K562 (cell line): Measurements from ENCODE around the gene XPC. TPM values are rescaled to one million over a fixed set of nuclear protein-coding genes. Genes with fewer than 3 reads are reported as not detected.

ENCODE experiments used
- BACH1 ChIP-seq: fragments of 200-800 bp; sonication (Bioruptor generic); IDR thresholded peaks from 2 replicates; pipeline ENCODE4 v1.6.1; 2016; ENCODE audit warnings: missing genetic modification characterization, missing compliant biosample characterization
- BRD4 ChIP-seq: fragments of 200-600 bp; sonication (generic); IDR thresholded peaks from 2 replicates; pipeline ENCODE4 v1.6.1; 2017; ENCODE audit warnings: inconsistent platforms
- CSDE1 ChIP-seq, 2 experiments: fragments of 450-650 bp; IDR thresholded peaks; 2 replicates each; pipeline ENCODE4 v1.6.1; 2016; ENCODE audit warnings: mild to moderate bottlenecking in 1 of 2
- E2F6 ChIP-seq, 2 experiments: IDR thresholded peaks; 2 replicates each; pipeline ENCODE4 v1.6.1; 2011; ENCODE audit warnings: borderline replicate concordance in 1 of 2, control low read depth in 1 of 2, low read depth in 1 of 2, low read length in 1 of 2, mild to moderate bottlenecking in 1 of 2, mixed read lengths in 1 of 2, moderate library complexity in 1 of 2; ENCODE audit not compliant: insufficient read depth in 1 of 2, insufficient read length in 1 of 2, poor library complexity in 1 of 2, severe bottlenecking in 1 of 2; ENCODE audit errors: extremely low read depth in 1 of 2
- ESRRB ChIP-seq: fragments of 250-450 bp; sonication (Bioruptor Pico); IDR thresholded peaks from 2 replicates; pipeline ENCODE4 v1.5.0; 2020; ENCODE audit warnings: mild to moderate bottlenecking, moderate library complexity, borderline replicate concordance
- FIP1L1 ChIP-seq: fragments of 200-400 bp; formaldehyde crosslinking; IDR thresholded peaks from 2 replicates; pipeline ENCODE4 v1.6.1; 2018; ENCODE audit warnings: mild to moderate bottlenecking, low read depth, low read length; ENCODE audit not compliant: poor library complexity, severe bottlenecking
- FOSL1 ChIP-seq: fragments of 200-800 bp; sonication (Bioruptor generic); conservative IDR thresholded peaks from 2 replicates; pipeline ENCODE4 v1.6.1; 2016; ENCODE audit warnings: missing genetic modification characterization, missing compliant biosample characterization
- HDAC1 ChIP-seq, 2 experiments: fragments of 450-650 bp; IDR thresholded peaks; 2 replicates each; pipeline ENCODE4 v1.6.1; 2016 to 2017; ENCODE audit warnings: inconsistent platforms in 1 of 2, mild to moderate bottlenecking in 1 of 2, moderate library complexity in 1 of 2
- HMGN3 ChIP-seq: IDR thresholded peaks from 2 replicates; pipeline ENCODE4 v1.6.1; 2011; ENCODE audit warnings: borderline replicate concordance, low read depth, mild to moderate bottlenecking, mixed read lengths, low read length; ENCODE audit not compliant: insufficient read length; ENCODE audit errors: extremely low read depth
- JUN ChIP-seq, 2 experiments: sonication (generic) in 1 of 2; formaldehyde crosslinking in 1 of 2; IDR thresholded peaks; 2 replicates each; pipeline versions ENCODE4 v1.6.1 to v1.8.0; 2012 to 2022; ENCODE audit warnings: borderline replicate concordance in 2 of 2, mild to moderate bottlenecking in 2 of 2, improper control_type of control experiment in 1 of 2, low read depth in 1 of 2, low read length in 1 of 2, missing genetic modification reagents in 1 of 2
- KDM5B ChIP-seq: fragments of 200-600 bp; sonication (generic); IDR thresholded peaks from 2 replicates; pipeline ENCODE4 v1.6.1; 2012; ENCODE audit warnings: low read depth, mild to moderate bottlenecking, moderate library complexity, low read length, control low read depth, inconsistent platforms; ENCODE audit not compliant: insufficient replicate concordance
- MBD2 ChIP-seq: sonication (generic); IDR thresholded peaks from 2 replicates; pipeline ENCODE4 v1.6.1; 2016; ENCODE audit warnings: low read depth, borderline replicate concordance
- PTBP1 ChIP-seq: fragments of 200-400 bp; formaldehyde crosslinking; IDR thresholded peaks from 2 replicates; pipeline ENCODE4 v1.6.1; 2017; ENCODE audit warnings: low read depth, low read length
- RFX1 ChIP-seq: fragments of 450-650 bp; IDR thresholded peaks from 2 replicates; pipeline ENCODE4 v1.6.1; 2016; ENCODE audit warnings: mild to moderate bottlenecking, moderate library complexity
- SMARCA4 ChIP-seq: fragments of 450-650 bp; IDR thresholded peaks from 2 replicates; pipeline ENCODE4 v1.6.1; 2016
- TCFL5 ChIP-seq: fragments of 250-450 bp; sonication (Bioruptor Pico); conservative IDR thresholded peaks from 2 replicates; pipeline ENCODE4 v1.6.1; 2021; ENCODE audit warnings: mild to moderate bottlenecking, moderate library complexity, matching md5 sums
- TEAD1 ChIP-seq, 2 experiments: fragments of 450-650 bp in 1 of 2; sonication (generic) in 1 of 2; formaldehyde crosslinking; IDR thresholded peaks; 2 replicates each; pipeline versions ENCODE4 v1.4.0 to v1.8.0; 2020 to 2022; ENCODE audit warnings: mild to moderate bottlenecking in 2 of 2, missing genetic modification reagents in 1 of 2
- VEZF1 ChIP-seq: fragments of 200-800 bp; sonication (Bioruptor generic); IDR thresholded peaks from 2 replicates; pipeline ENCODE4 v1.6.1; 2017; ENCODE audit warnings: missing genetic modification characterization, missing compliant biosample characterization
- ZBED1 ChIP-seq: IDR thresholded peaks from 2 replicates; pipeline ENCODE4 v1.6.1; 2014
- ZFP30 ChIP-seq: fragments of 250-450 bp; sonication (Bioruptor Pico); IDR thresholded peaks from 2 replicates; pipeline ENCODE4 v1.8.0; 2022; ENCODE audit warnings: moderate library complexity, mild to moderate bottlenecking, inconsistent platforms, borderline replicate concordance
- ZNF511 ChIP-seq: sonication (generic); formaldehyde crosslinking; IDR thresholded peaks from 2 replicates; pipeline ENCODE4 v1.8.0; 2022; ENCODE audit warnings: mild to moderate bottlenecking, missing genetic modification reagents
- ZNF639 ChIP-seq, 2 experiments: fragments of 200-800 bp in 1 of 2; sonication (Bioruptor generic) in 1 of 2; sonication (generic) in 1 of 2; formaldehyde crosslinking in 1 of 2; IDR thresholded peaks in 1 of 2; conservative IDR thresholded peaks in 1 of 2; 2 replicates each; pipeline versions ENCODE4 v1.5.0 to v1.6.1; 2016 to 2020; ENCODE audit warnings: missing compliant biosample characterization in 1 of 2, missing genetic modification characterization in 1 of 2, missing genetic modification reagents in 1 of 2
- polyA plus RNA-seq, 8 experiments: library from polyadenylated mRNA; depleted of rRNA in 4 of 8; stranded (reverse) in 5 of 8; unstranded in 3 of 8; fragments of >200 nt; fragmentation: Nextera tagmentation in 2 of 8; fragmentation: Illumina TruSeq in 1 of 8; extraction: Ambion mirVana in 2 of 8; extraction: Trizol in 1 of 8; gene quantifications; 2 replicates each; pipeline versions ENCODE4 v1.2.1 to v1.2.3, GENCODE V29; 2011 to 2014; ENCODE audit warnings: inconsistent platforms in 1 of 8, missing spikeins in 1 of 8
- total RNA-seq, 7 experiments: library from RNA; depleted of rRNA in 6 of 7; stranded (reverse); fragments of >200 nt in 6 of 7; fragmentation: Illumina TruSeq in 2 of 7; extraction: Trizol in 2 of 7; gene quantifications; 2 replicates each; pipeline versions ENCODE4 v1.2.1 to v1.2.3, GENCODE V29; 2011 to 2021; ENCODE audit warnings: low replicate concordance in 1 of 7

The XPC gene
- total and polyA plus RNA-seq, 9 of the 15 experiments (the other 6 are each of a cell fraction or from before 2014, with no cell fraction given), result 3.8 to 54.7 (median 41.3) TPM

GRCh38 chr3:14144423-14145075, 33.9 kb downstream of the XPC start (continued):
- TF ChIP-seq TEAD1 (CRISPR knock-in tag; IDR thresholded peaks at IDR 0.05) (peak in 1 of 2 experiments; percentile 48; a peak in 1 of 4 replicates), ZBED1 (no peak), BRD4 (no peak), FOSL1 (tag) (peak; percentile 100), FIP1L1 (no peak), TCFL5 (CRISPR knock-in tag) (no peak), BACH1 (tag) (no peak), VEZF1 (CRISPR knock-in tag) (0 out of 2 replicates have a peak, but pooled peaks have one; percentile 31), E2F6 (IDR thresholded peaks at IDR 0.05; ENCODE audit: borderline replicate concordance in 1 of 2, extremely low read depth in 1 of 2, insufficient read depth in 1 of 2, insufficient read length in 1 of 2, low read depth in 1 of 2, low read length in 1 of 2, poor library complexity in 1 of 2, severe bottlenecking in 1 of 2) (no peak), HDAC1 (IDR thresholded peaks at IDR 0.05) (no peak), ZNF511 (no peak), RFX1 (peak; percentile 99), SMARCA4 (peak; percentile 88), ZFP30 (CRISPR knock-in tag) (no peak), HMGN3 (peak; percentile 17), MBD2 (0 out of 2 replicates have a peak, but pooled peaks have one; percentile 34), ZNF639 (CRISPR knock-in tag; conservative IDR thresholded peaks at IDR 0.05 in 1 of 2, IDR thresholded peaks at IDR 0.05 in 1 of 2) (peak in 1 of 2 experiments; percentile 82; a peak in 2 of 4 replicates), PTBP1 (no peak), KDM5B (no peak), CSDE1 (IDR thresholded peaks at IDR 0.05) (peak in 1 of 2 experiments; percentile 69; a peak in 1 of 4 replicates), JUN (IDR thresholded peaks at IDR 0.05; ENCODE audit: borderline replicate concordance, low read depth, low read length) (peak; percentile 97), JUN (CRISPR knock-in tag; IDR thresholded peaks at IDR 0.05; ENCODE audit: borderline replicate concordance) (no peak), ESRRB (CRISPR knock-in tag) (no peak)
